Measurements from ENCODE around the gene HSD17B14.

GRCh38 chr19:48795685-48796070 is 40.6 kb downstream of the HSD17B14 start:
- TF ChIP-seq CTCF (IDR thresholded peaks at IDR 0.05; ENCODE audit: low read depth, low read length) (no peak), EZH2phosphoT487 (IDR thresholded peaks at IDR 0.05; ENCODE audit: low read depth) (no peak)

All from OCI-LY3 (cell line).